Measurements from ENCODE around the gene TSC1.

DNA sequence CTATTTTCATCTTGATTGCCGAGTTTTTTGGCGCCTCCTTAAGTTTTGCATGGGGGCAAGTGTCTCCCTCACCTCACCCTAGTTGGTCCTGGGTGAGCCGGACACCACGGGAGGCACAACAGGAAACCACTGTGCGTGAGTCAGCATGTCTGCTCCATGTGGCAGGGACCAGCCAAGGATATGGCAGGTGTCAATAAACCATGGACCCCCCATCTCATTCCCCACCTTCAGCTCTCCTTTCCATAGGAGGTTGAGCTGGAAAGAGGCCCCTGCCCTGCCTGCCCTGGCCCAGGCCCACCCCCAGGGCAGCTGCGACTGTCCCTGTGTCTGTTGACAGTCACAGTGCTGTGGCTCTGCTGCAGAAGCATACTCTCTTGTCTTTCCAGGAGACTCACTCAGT is 62.6 kb downstream of the TSC1 start:
- TF ChIP-seq POLR2A (IDR thresholded peaks at IDR 0.05) = no peak
- TF ChIP-seq POLR2AphosphoS5 (IDR thresholded peaks at IDR 0.05) = no peak

Measured in transverse colon (tissue), 3 donors.